HepG2 (cell line): ENCODE results near the gene FXYD6.

ENCODE experiments used
- EZH2 ChIP-seq: conservative IDR thresholded peaks from 2 replicates; pipeline ENCODE4 v1.6.1; 2012; ENCODE audit warnings: mild to moderate bottlenecking, low read depth, low read length, moderate library complexity
- HOXA7 ChIP-seq: sonication (generic); formaldehyde crosslinking; IDR thresholded peaks from 2 replicates; pipeline ENCODE4 v1.8.1; 2022; ENCODE audit warnings: mild to moderate bottlenecking, missing genetic modification reagents, moderate library complexity
- NFYB ChIP-seq: sonication (generic); formaldehyde crosslinking; IDR thresholded peaks from 2 replicates; pipeline ENCODE4 v1.4.0; 2020; ENCODE audit warnings: missing genetic modification reagents
- TFAP4 ChIP-seq: sonication (generic); IDR thresholded peaks from 2 replicates; pipeline ENCODE4 v1.6.1; 2016; ENCODE audit warnings: low read depth, borderline replicate concordance
- ZNF282 ChIP-seq: fragments of 450-650 bp; IDR thresholded peaks from 2 replicates; pipeline ENCODE4 v1.6.1; 2018; ENCODE audit not compliant: partially characterized antibody
- ZNF296 ChIP-seq: sonication (generic); formaldehyde crosslinking; conservative IDR thresholded peaks from 2 replicates; pipeline ENCODE4 v1.5.0; 2020; ENCODE audit warnings: mild to moderate bottlenecking, missing genetic modification reagents
- TF ChIP-seq, protein P1 (sequence below): sonication (generic); formaldehyde crosslinking; IDR thresholded peaks from 2 replicates; pipeline ENCODE4 v1.4.0; 2020; ENCODE audit warnings: mild to moderate bottlenecking, missing genetic modification reagents
- TF ChIP-seq, protein P2 (sequence below): sonication (generic); formaldehyde crosslinking; IDR thresholded peaks from 2 replicates; pipeline ENCODE4 v1.5.0; 2020; ENCODE audit warnings: mild to moderate bottlenecking, missing genetic modification reagents, moderate library complexity

GRCh38 chr11:117815262-117815803, 61.1 kb downstream of the FXYD6 start:
- no peak for TF ChIP-seq HOXA7
- TF ChIP-seq, protein P1, sequence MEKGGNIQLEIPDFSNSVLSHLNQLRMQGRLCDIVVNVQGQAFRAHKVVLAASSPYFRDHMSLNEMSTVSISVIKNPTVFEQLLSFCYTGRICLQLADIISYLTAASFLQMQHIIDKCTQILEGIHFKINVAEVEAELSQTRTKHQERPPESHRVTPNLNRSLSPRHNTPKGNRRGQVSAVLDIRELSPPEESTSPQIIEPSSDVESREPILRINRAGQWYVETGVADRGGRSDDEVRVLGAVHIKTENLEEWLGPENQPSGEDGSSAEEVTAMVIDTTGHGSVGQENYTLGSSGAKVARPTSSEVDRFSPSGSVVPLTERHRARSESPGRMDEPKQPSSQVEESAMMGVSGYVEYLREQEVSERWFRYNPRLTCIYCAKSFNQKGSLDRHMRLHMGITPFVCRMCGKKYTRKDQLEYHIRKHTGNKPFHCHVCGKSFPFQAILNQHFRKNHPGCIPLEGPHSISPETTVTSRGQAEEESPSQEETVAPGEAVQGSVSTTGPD, result no peak
- TF ChIP-seq ZNF282, result no peak
- TF ChIP-seq NFYB, result no peak
- TF ChIP-seq, protein P2, sequence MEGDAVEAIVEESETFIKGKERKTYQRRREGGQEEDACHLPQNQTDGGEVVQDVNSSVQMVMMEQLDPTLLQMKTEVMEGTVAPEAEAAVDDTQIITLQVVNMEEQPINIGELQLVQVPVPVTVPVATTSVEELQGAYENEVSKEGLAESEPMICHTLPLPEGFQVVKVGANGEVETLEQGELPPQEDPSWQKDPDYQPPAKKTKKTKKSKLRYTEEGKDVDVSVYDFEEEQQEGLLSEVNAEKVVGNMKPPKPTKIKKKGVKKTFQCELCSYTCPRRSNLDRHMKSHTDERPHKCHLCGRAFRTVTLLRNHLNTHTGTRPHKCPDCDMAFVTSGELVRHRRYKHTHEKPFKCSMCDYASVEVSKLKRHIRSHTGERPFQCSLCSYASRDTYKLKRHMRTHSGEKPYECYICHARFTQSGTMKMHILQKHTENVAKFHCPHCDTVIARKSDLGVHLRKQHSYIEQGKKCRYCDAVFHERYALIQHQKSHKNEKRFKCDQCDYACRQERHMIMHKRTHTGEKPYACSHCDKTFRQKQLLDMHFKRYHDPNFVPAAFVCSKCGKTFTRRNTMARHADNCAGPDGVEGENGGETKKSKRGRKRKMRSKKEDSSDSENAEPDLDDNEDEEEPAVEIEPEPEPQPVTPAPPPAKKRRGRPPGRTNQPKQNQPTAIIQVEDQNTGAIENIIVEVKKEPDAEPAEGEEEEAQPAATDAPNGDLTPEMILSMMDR, result no peak
- TF ChIP-seq ZNF296 (CRISPR knock-in tag), result no peak
- TF ChIP-seq EZH2, result no peak
- TF ChIP-seq TFAP4, result no peak
